PC-3 (cell line): ENCODE data around the gene DTNBP1. TPM values are rescaled to one million over a fixed set of nuclear protein-coding genes. Genes with fewer than 3 reads are reported as not detected.

Experiments
- ATAC-seq: fragments of 200-7000 bp; cut with Tn5 transposase; 2 replicates; pipeline ENCODE4 v1.9.1; 2020; ENCODE audit warnings: mild to moderate bottlenecking, moderate library complexity
- BruUV-seq: library from RNA; stranded (reverse); fragments of 400-500 nt; replicated peaks from 2 replicates; lab custom pipeline; 2021; lab: Mats Ljungman, UMichigan
- CTCF ChIA-PET: fragments of 300-600 bp; sonication (Branson Sonifier 250); formaldehyde crosslinking; loops from one replicate; lab custom pipeline; 2022; ENCODE audit warnings: antibody characterized with exemption; lab: Charles Lee
- POLR2A ChIA-PET: fragments of 300-600 bp; sonication (Branson Sonifier 250); formaldehyde crosslinking; loops from one replicate; lab custom pipeline; 2022; ENCODE audit warnings: antibody characterized with exemption; ENCODE audit not compliant: unreplicated experiment; lab: Charles Lee
- DNase-seq: peaks from one replicate; pipeline ENCODE4 v3.0.0-alpha.2; 2015
- H2AFZ ChIP-seq: fragments of 300-600 bp; sonication (generic); 2 replicates; pipeline ENCODE4 v1.6.0; 2016; ENCODE audit warnings: antibody characterized with exemption, low read length
- H3F3A ChIP-seq: fragments of 300-600 bp; sonication (generic); one replicate; pipeline ENCODE4 v1.6.0; 2017; ENCODE audit warnings: antibody characterized with exemption, low read length, control low read depth, mild to moderate bottlenecking; ENCODE audit not compliant: unreplicated experiment
- H3K27ac ChIP-seq: fragments of 300-600 bp; sonication (generic); 2 replicates; pipeline ENCODE4 v1.5.1; 2016; ENCODE audit warnings: mild to moderate bottlenecking, low read length
- H3K27me3 ChIP-seq: fragments of 300-600 bp; sonication (generic); 2 replicates; pipeline ENCODE4 v1.6.1; 2016; ENCODE audit warnings: low read length, mixed read lengths
- H3K36me3 ChIP-seq: fragments of 300-600 bp; sonication (generic); 2 replicates; pipeline ENCODE4 v1.6.1; 2016; ENCODE audit warnings: low read depth, mixed run types, low read length, mixed read lengths
- H3K4me1 ChIP-seq: fragments of 300-600 bp; sonication (generic); 2 replicates; pipeline ENCODE4 v1.5.1; 2016; ENCODE audit warnings: low read length; ENCODE audit not compliant: insufficient read depth
- H3K4me2 ChIP-seq: fragments of 300-600 bp; sonication (generic); 2 replicates; pipeline ENCODE4 v1.6.0; 2016; ENCODE audit warnings: low read length
- H3K4me3 ChIP-seq: fragments of 300-600 bp; sonication (generic); 2 replicates; pipeline ENCODE4 v1.5.1; 2016; ENCODE audit warnings: mild to moderate bottlenecking, low read length, mixed read lengths
- H3K79me2 ChIP-seq: fragments of 300-600 bp; sonication (generic); 2 replicates; pipeline ENCODE4 v1.6.1; 2017; ENCODE audit warnings: low read length, mixed read lengths
- H3K9ac ChIP-seq: fragments of 300-600 bp; sonication (generic); 2 replicates; pipeline ENCODE4 v1.6.0; 2016; ENCODE audit warnings: mild to moderate bottlenecking, low read length
- H3K9me2 ChIP-seq: fragments of 300-600 bp; sonication (generic); replicated peaks from 2 replicates; pipeline ENCODE4 v1.6.1; 2016; ENCODE audit warnings: mixed run types, low read length, mixed read lengths
- H3K9me3 ChIP-seq: fragments of 300-600 bp; sonication (generic); 2 replicates; pipeline ENCODE4 v1.6.1; 2016; ENCODE audit warnings: low read length, mixed read lengths
- H4K20me1 ChIP-seq: fragments of 300-600 bp; sonication (generic); 2 replicates; pipeline ENCODE4 v1.6.1; 2016; ENCODE audit warnings: low read length, mixed read lengths
- EZH2 ChIP-seq: fragments of 300-600 bp; sonication (generic); IDR thresholded peaks from one replicate; pipeline ENCODE4 v1.6.1; 2017; ENCODE audit warnings: antibody characterized with exemption, mild to moderate bottlenecking, low read length; ENCODE audit not compliant: unreplicated experiment
- EZH2phosphoT487 ChIP-seq: fragments of 300-600 bp; sonication (generic); IDR thresholded peaks from 2 replicates; pipeline ENCODE4 v1.6.1; 2018; ENCODE audit warnings: mild to moderate bottlenecking, antibody characterized with exemption, low read length, borderline replicate concordance
- intact Hi-C: fragments of 100-400 bp; cut with micrococcal nuclease; formaldehyde crosslinking; loops from 2 replicates; pipeline ENCODE4 v1.9.0; 2023
- total RNA-seq: library from RNA; depleted of rRNA; stranded (reverse); fragments of >200 nt; gene quantifications from 2 replicates; pipeline ENCODE4 v1.2.3, GENCODE V29; 2014
- TF ChIP-seq, protein P1 (sequence below): fragments of 300-600 bp; sonication (generic); conservative IDR thresholded peaks from 2 replicates; pipeline ENCODE4 v1.5.1; 2017; ENCODE audit warnings: antibody characterized with exemption, low read depth, mild to moderate bottlenecking, low read length

DTNBP1 gene
- total RNA-seq, 1 experiment from 2014 or later: 7.9 TPM

DNA sequence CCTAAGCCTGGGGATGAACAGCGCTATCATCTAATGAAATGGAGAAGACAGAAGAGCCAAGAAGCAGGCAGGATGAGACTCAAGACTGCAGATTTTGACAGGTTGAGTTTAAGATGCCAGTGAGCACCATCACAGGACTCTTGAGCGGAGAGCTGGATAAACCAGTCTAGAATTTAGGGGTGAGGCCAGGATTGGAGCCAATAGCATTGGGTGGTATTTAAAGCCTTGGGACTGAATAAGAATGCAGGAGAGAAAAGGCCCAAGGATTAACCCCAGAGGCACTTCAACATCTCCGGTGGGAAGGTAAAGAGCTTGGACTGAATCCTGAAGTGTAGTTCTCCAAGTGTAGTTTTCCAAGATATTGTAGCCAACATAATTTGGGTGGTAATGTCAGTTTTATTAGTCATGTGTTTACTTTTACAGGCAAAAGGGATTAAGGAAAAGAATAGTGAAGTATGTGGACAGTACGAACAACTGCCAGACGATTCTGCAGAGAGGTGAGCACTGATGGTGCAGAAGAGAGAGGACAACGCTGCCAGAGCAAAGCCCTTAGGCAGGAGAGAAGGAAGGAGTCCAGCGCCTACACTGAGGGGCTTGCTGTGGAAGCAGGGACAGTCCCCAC is 85.2 kb downstream of the DTNBP1 start:
- BruUV-seq: no TSS peak
- intact Hi-C loops: no loop called here
- no peak for TF ChIP-seq EZH2
- TF ChIP-seq, protein P1, sequence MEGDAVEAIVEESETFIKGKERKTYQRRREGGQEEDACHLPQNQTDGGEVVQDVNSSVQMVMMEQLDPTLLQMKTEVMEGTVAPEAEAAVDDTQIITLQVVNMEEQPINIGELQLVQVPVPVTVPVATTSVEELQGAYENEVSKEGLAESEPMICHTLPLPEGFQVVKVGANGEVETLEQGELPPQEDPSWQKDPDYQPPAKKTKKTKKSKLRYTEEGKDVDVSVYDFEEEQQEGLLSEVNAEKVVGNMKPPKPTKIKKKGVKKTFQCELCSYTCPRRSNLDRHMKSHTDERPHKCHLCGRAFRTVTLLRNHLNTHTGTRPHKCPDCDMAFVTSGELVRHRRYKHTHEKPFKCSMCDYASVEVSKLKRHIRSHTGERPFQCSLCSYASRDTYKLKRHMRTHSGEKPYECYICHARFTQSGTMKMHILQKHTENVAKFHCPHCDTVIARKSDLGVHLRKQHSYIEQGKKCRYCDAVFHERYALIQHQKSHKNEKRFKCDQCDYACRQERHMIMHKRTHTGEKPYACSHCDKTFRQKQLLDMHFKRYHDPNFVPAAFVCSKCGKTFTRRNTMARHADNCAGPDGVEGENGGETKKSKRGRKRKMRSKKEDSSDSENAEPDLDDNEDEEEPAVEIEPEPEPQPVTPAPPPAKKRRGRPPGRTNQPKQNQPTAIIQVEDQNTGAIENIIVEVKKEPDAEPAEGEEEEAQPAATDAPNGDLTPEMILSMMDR: no peak
- no peak for TF ChIP-seq EZH2phosphoT487
- DNase-seq: peak; percentile 80
- Histone ChIP-seq H3K4me3 (no peak overlapping the region; the same call in 1 of the 2 replicates), H2AFZ (no peak overlapping the region), H3K9me2 (no peaks in the 10 kb centered on the region), H3K9ac (no peak overlapping the region), H3K4me1 (peaks cover 20% of the 10 kb centered on the region), H4K20me1 (no peaks in the 10 kb centered on the region; the same call in 1 of the 2 replicates), H3K27ac (peak overlapping the region; percentile 31; the same call in 1 of the 2 replicates), H3K27me3 (no peaks in the 10 kb centered on the region), H3F3A (no peaks in the 10 kb centered on the region), H3K4me2 (peak overlapping the region; percentile 56), H3K79me2 (no peaks in the 10 kb centered on the region), H3K36me3 (no peaks in the 10 kb centered on the region), H3K9me3 (no peaks in the 10 kb centered on the region)
- ATAC-seq: peak; percentile 95
- CTCF ChIA-PET: no interaction called here
- POLR2A ChIA-PET: no interaction called here

DNA sequence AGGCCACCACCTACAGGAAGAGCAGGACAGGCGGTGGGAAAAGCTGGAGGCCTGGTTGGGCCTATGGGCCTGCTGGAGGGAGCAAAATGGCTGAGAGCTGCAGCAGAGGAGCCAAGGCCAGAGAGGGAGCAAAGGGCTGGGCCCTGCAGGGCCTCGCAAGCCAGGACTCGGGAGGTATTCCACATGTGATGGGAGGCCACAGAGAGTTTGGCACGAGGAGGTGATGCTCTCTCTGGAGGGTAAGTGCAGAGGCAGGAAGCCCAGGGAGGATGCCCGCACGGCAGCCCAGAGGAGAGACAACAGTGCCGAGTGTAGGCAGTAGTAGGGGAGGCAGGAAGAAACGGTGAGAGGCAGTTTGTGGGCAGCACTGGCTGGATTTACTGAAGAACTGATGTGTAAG is 85.7 kb downstream of the DTNBP1 start:
- H3K4me2 ChIP-seq: peak overlapping the region; percentile 56
- no peak for ATAC-seq
- no peaks in the 10 kb centered on the region for H3K36me3 ChIP-seq
- BruUV-seq: no TSS peak
- no peaks in the 10 kb centered on the region for H3K9me3 ChIP-seq
- ChIA-PET CTCF (no interaction called here), POLR2A (no interaction called here)
- no peaks in the 10 kb centered on the region for H3K79me2 ChIP-seq
- no peaks in the 10 kb centered on the region for H3K27me3 ChIP-seq
- peak overlapping the region; percentile 31; the same call in 1 of the 2 replicates for H3K27ac ChIP-seq
- DNase-seq: no peak
- no peaks in the 10 kb centered on the region for H3K9me2 ChIP-seq
- H4K20me1 ChIP-seq: no peaks in the 10 kb centered on the region; the same call in 1 of the 2 replicates
- H3F3A ChIP-seq: no peaks in the 10 kb centered on the region
- no peak for TF ChIP-seq EZH2
- no peak for TF ChIP-seq EZH2phosphoT487
- TF ChIP-seq, protein P1: no peak
- H2AFZ ChIP-seq: no peak overlapping the region
- no peak overlapping the region for H3K4me3 ChIP-seq
- peaks cover 20% of the 10 kb centered on the region for H3K4me1 ChIP-seq
- intact Hi-C loops: no loop called here
- no peak overlapping the region for H3K9ac ChIP-seq

DNA sequence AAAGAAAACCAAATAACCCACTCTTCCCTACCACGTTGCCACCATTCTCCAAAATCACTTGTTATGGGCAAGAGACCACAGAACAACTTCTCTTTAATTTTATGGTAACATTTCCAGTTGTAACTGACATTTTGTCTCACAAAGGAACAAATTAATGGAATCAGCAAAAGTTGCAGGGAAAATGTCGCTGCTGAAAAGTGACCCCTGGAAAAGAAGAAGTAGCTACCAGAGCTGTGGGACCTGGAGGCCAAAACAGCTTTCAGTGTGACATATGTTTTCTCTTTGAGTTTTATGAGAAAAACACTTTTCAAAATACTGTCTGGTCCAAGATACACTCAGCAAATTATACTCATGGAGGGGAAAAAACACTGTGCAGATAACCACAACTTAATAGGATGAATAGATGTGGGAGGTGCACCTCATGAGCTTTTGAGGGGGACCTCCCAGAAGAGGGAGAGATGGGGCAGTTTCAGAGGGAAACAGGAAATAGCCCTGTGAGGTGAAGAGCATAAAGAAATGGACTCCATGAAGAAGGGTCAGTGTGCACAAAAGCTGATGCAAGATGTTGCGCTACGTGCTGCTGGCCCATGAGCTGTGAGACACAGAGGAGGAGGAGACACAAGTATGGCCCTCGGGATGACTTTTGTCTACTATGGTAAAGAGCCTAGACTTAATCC is 87.3 kb downstream of the DTNBP1 start:
- H4K20me1 ChIP-seq: no peaks in the 10 kb centered on the region; the same call in 1 of the 2 replicates
- intact Hi-C loops: no loop called here
- H3F3A ChIP-seq: no peaks in the 10 kb centered on the region
- no peak overlapping the region for H3K27ac ChIP-seq
- no TSS peak for BruUV-seq
- H3K4me3 ChIP-seq: no peak overlapping the region
- DNase-seq: no peak
- H3K4me1 ChIP-seq: peaks cover 20% of the 10 kb centered on the region
- H3K27me3 ChIP-seq: no peaks in the 10 kb centered on the region
- no peaks in the 10 kb centered on the region for H3K9me3 ChIP-seq
- ATAC-seq: no peak
- no peaks in the 10 kb centered on the region for H3K79me2 ChIP-seq
- H3K9me2 ChIP-seq: no peaks in the 10 kb centered on the region
- ChIA-PET CTCF (no interaction called here), POLR2A (no interaction called here)
- H3K36me3 ChIP-seq: no peaks in the 10 kb centered on the region
- no peak overlapping the region for H3K9ac ChIP-seq
- TF ChIP-seq EZH2 (no peak), EZH2phosphoT487 (no peak)
- TF ChIP-seq, protein P1: no peak
- no peak overlapping the region for H3K4me2 ChIP-seq
- no peak overlapping the region for H2AFZ ChIP-seq
